TTC549 (cell line): Measurements from ENCODE around the gene SLC66A1.

Experiments used
- FAIRE-seq: peaks from 2 replicates; lab custom pipeline; 2012; peaks lifted over from hg19 to GRCh38; lab: Jason Lieb, UNC

The SLC66A1 gene

DNA sequence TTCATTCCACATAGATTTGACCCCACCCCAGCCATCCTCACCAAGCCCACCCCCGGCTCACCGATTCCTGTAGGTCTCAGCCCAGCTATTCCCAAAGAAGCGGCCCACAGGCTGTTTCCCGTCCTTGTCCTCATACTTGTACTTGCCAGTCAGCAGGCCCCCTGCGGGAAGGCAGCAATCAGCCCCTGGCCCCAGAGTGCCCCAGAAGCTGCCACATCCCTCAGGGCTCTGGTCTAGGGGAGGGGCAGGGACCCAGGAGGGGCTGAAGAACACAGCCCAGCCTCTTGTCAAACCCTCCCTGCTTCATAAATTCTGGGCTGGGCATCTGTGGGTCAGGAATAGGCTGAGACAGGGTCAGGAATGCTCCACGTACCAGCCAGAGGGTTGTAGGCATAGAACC is 5.2 kb upstream of the SLC66A1 start:
- FAIRE-seq = no peak

DNA sequence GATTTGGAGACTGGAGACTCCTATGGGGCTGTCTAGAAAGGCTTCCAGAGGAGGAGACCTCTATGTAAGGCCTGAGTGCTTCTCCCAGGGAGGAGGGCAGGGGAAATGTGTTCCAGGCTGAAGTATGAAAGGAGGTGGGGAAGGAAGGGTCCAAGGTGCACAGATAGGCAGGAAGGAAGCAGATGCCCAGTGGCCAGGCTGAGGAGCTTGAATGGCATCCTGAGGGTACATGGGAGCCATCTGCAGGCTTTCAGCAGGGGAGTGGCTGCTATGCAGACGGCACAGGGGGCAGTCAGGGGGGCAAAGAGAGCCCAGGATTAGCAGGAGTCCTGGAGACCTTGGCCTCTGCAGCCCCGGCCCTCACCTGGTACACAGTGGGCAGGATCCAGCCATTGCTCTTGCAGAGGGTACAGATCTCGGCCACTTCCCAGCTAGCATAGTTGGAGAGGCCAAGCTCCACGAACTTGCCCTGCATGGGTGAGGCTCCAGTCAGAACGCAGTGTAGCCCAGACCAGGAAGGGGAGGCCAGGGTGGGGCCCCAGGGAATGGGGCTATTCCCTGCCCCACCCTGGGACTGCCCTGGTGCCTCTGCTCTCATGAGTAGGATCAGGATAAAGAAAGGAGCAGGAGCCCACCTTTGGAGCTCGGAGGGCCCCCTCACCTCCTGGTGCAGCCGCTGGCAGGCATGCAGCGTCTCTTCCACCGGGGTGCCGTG is 4.2 kb upstream of the SLC66A1 start:
- FAIRE-seq = no peak

DNA sequence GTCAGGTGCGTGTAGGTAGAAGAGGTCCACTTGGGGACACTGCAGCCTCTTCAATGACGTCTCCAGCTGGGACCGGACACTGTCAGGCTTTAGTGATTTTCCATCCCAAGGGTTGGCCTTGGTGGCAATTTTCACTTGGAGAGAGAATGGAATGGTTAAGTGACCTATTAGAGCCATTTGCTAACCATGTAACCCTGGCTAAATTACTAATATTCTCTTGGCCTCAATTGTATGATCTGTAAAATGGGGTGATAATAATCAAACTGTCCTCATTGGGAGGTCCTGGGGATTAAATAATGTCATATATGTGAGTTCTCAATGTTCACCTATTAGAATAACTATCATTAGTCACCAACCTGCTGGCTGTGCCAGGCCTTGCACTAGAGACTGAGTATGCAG is 3.6 kb upstream of the SLC66A1 start:
- FAIRE-seq = no peak

DNA sequence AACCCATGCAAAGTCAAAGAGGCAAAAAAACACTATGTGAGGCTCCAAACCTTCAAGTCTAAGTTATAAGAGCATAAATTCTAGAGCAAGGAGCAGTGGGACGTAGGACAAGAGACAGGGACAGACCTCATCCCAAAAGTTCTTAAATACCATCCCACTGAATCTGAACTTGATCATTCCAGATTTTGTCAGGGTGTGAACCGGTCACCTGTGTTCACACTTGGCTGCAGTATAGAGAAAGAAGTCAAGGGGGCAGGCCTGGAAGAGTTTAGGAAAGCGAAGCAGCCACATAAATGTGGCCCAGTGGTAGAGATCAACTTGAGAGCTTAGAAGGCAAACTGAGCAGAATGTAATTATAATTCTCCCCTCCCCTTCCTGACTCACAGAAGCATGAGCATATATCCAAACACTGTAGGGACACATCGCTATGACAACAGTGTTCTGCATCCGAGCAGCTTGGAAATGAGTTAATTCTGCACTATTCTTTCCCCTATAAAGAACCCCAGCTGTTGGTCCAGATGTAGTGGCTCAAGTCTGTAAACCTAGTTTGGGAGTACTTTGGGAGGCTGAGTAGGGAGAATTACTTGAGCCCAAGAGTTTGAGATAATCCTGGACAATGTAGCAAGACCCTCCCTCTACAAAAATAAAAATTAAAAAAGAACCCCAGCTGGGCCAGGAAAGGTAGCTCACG is 2.9 kb upstream of the SLC66A1 start:
- FAIRE-seq = no peak

DNA sequence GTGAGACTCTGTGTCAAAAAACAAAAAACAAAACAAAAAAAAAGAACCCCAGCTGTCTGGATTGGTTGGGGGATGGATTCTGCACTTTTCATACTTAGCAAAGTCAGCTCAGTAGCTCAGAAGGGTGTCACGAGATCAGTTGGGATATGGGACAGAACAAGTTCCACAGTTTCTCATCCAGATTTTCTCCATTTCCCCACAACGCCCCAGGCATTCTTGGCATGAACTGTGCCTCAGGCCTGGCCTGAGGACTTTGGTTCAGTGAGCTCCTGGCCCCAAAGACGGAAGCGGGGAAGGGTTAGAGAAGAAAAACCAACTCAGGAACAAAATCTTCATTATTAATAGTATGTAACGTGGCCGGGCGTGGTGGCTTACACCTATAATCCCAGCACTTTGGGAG is 2.1 kb upstream of the SLC66A1 start:
- FAIRE-seq = no peak

DNA sequence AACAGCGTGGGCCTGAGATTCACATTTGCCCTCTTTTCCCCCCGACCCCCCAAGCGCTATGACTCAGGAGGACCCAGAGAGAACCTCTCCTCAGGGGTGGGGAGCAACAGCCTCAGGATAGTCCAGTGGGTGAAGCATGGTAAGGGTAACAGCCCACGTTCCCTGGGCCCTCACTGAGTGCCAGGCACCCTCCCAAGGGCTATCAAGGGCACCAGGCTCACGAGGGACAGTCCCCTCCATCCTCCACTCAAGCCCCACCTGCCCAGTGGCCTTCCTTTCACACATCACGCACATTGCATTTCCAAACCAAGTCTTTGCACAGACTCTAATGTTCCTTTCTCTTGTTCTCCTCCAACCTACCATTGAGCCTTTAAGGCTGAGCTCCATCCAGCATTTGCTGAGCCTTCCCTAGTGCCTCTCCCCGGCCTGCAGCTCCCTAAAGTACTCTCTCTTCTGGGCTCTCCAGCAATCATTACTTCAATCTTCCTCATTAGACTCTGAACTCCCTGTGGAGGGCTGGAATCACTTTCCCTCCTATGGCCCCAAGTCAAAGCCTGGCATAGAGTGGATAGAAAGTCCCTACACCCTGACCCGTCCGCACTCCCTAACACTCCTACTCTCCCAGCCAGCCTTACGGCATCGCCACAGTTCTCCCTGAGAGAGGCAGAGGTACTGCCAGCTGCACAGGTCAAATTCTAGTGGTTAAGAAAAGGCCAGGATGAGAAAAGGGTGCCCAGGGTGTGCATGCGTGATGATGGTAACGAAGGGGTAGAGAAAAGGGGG is 1.2 kb upstream of the SLC66A1 start:
- FAIRE-seq = no peak

DNA sequence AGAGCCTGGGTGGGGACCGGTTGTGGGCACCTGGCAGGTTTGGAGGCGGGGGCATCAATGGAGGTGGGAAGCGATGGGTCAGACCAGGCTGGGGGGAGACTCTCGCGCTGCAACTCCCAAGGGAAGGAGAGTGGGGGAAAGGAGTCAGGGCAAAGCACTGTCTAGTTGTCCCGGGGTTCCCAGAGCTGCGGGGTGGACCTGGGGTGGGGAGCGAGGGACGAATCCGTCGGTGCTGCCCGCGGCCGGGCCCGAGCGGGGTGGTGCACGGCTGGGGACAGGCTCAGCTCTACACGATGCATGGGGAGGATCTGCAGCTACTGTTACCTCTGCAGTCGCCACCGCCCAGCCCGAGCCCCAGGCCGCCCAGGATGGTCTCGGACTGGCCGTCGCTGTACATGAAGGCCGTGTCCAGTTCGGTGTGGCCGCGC is 609 bp upstream of the SLC66A1 start:
- no peak for FAIRE-seq

DNA sequence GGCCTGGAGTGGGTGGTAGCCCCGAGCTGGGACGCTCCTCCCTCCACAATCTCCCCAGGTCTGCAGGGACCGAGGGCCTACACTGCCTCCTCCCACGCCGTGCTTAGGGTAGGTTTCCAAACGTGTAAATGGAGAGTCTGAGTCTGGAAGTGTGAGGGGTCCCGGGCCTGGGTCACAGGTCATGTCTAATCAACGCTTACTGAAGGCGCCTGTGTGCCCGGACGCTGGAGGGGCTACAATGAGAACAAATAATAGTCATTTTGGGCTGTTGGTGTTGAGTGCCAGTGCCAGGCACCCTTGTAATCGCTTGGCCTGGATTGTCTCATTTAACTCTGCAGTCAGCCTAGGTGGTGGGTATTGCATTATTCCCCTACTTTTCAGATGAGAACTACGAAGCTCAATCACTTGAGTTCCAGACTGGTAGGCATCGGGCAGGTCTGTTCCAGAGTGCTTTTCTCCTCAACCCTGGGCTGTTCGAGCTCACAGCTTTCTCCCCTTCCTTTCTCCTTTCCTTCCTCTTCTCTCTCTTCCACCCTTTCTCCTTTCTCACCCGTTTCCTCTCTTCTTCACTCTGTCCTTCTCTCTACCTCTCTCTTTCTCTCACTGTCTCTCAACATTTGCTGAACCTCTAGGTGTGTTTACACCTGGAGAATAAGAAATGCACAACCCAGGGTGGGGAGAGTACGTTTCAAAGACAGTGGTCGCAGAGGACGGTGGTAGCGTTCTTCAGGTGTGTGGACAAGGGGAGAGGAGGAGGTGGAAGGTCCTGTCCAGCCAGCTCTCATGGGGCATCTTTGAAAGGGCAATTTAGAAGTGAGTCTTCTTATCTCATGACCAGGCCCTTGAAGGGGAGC is 883 bp downstream of the SLC66A1 start:
- no peak for FAIRE-seq

DNA sequence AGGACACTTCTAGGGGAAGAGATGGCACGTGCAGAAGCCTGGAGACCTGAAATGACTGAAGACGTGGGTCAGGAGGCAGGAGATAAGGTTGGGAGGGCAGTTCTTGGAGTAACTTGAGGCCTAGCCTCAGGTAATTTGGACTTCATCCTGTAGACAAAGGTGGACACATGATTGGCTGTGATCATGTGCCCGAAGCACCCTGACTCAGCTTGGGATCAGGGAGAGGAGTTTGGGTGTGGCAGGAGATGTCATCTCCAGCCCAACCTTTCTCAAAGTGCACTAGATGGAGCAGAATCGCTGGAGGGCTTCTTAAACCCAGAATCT is 1.5 kb downstream of the SLC66A1 start:
- no peak for FAIRE-seq

DNA sequence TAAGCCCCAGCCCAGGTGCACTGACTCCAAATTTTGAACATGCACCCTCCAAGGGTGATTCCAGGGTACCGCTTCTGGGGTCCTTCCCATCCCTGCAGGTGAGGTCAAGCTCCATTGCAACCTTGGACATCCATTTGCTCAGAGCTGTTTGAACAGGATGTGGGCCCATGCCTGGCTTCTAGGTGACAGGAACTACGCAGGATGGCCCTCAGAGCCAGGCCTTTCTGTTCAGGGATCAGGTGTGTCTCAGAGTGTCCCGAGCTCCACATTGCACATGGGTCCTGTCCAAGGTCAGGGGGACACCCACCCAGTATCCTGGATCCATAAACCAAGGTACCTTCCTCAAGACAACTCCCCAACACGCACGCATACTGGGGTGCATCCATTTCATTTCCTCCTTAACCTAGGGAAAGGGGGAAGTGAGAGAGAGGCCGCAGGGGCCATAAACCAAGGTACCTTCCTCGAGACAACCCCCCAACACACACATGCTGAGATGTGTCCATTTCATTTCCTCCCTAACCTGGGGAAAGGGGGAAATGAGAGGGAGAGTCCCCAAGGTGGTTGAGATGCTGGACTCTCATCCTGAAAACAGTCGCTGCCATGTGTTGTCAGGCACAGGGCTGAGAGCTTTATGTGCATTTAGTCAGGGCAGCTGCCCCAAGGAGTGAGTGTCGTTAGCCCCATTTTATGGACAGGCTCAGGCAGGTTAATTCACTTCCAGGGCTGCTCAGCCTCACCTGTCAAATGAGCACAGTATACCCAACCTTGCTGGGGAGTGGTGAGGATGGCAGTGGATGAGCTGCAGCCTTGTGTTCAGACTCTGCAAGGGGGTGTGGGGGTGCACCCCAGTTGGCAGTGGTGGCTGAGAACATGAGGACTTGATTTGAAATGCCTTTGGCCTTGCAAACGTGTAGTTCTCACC is 2.1 kb downstream of the SLC66A1 start:
- no peak for FAIRE-seq

DNA sequence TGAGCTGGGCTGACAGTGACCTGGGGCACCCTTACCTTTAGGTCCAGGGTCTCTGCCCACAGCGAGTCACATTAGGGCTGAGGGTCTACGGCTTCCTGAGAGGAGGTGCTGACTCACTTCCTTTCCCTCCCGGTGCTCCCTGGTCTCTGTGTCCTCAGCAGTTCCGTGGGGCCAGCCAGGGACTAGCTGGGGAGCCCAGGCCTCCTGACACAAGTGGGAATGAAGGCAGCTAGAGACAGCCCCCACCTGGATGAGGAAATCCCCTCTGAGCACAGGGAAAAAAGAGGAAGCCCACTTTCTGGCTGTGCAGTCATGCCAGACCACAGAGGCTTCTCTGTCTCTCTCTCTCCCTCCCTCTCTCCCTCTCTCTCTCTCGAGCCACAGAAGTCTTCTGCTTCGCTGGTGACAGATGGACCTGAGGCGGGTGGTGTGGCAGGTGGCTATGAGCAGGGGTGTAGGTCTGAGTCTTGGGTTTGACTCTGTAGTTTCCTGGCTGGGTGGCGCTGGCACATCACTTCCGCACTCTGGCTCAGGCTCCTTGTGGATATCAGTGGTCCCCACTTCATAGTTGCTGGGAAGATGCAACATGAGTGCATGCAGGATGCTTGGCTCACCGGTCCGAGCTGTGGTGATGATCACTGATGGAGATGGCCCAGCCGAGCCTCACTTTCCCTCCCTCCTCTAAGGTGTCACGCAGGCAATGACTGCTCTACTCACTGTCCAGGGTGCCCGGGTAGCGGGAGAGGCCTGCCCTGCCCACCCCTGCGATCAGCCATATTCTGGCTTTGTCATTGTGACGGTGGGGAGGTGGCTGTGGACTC is 3.5 kb downstream of the SLC66A1 start:
- FAIRE-seq = no peak

DNA sequence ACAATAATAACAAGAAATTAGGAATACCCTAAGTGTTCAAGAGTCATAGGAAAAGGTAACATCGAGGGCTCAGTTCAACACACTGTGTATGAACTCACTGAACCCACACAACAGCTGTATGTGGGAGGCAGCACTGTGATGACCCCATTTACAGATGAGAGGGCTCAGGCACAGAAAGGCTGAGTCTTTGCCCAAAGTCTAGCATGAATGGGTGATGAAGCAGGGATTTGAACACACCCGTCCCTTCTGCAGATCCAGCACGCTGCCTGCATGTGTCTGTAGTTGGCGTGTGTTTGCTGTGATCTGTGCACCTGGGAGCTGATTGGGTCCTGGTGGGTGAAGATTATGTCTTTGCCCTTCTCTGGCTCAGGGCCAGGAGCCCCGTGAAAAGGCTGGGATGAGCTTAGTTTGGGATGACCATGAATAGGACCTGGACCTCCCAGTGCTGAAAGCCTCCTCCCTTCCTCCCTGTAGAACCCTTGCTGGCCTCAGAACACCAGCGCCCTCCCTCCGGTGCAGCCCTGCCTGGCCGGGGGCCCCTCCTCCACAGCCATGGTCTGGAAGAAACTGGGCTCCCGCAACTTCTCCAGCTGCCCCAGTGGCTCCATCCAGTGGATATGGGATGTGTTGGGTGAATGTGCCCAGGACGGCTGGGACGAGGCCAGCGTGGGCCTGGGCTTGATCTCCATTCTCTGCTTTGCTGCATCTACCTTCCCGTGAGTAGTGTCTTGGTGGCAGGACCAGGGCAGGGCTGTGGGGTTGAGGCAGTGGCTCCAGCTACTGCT is 5.2 kb downstream of the SLC66A1 start:
- no peak for FAIRE-seq

DNA sequence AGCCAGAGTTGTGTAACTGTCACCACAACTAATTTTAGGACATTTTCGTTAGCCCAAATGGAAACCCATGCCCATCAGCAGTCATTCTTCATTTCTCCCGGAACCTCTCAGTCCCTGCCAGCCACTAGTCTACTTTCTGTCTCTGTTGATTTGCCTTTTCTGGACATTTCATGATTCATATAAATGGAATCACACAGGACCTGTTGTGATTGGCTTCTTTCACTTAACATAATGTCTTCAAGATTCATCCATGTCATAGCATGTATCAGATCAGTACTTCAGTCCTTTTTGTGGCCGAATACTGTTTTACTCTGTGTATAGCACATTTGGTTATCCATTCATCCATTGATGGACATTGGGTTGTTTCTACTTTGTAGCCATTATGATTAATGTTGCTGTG is 7.1 kb downstream of the SLC66A1 start:
- no peak for FAIRE-seq

DNA sequence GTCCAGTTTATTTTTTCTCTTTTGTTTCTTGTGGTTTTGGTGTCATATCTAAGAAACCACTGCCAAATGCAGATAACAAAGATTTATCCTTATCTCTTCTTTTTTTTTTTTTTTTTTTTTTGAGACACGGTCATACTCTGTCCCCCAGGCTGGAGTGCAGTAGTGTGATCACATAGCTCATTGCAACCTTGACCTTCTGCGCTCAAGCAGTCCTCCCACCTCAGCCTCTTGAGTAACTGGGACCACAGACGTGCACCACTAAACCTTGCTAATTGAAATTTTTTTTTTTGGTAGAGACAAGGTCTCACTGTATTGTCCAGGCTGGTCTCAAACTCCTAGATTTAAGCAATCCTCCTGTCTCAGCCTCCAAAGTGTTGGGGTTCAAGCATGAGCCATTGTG is 8.9 kb downstream of the SLC66A1 start:
- FAIRE-seq = no peak

DNA sequence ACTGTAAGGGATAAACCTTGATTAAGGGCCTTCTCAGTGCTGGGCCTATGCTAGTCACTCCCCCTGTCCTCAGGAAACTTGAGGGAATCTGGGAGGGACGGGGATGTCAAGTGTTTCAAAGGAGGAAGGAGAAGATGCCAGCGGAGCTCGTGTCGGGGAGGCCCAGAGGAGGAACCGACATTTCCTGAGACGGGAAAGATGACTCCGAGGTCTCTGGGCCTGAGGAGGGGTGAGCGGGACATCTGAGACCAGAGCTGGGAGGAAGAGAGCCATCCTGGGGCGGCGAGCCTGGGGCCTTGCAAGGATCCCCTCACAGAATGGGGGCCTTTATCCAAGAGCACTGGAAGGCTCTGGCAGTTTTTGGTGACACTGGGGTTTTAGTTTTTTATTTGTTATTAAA is 10.4 kb downstream of the SLC66A1 start:
- FAIRE-seq = no peak

DNA sequence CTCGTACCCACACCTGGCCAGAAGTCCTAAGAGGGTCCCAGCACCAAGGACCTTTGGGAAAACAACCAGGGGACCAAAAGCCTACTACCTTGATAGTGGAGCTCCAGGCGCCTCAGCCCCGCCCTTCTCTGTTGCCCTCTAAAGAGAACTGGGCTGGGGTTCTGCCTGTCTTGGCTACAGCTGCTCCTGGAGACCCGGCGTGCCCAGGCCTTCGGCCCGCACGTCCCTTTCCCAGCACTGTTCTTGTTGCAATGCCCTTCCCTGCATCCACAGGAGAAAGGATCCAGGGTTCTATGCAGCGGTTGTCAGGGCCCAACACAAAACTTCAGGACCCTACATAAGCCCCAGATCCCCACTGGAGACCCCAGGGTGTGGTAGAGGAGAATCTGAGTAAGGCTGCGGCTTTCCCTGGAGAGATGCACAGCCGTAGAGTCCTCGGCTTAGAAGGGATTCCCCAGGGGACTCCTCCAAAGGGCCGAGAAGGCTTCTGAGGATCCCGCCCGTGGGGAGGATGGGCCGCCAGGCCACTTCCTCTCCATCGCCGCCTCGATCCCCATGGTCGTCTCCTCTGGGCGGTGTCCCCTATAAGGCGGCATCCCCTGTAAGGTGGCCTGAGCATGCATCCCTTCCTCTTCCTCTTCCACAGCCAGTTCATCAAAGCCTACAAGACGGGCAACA is 12.0 kb downstream of the SLC66A1 start:
- FAIRE-seq = no peak

DNA sequence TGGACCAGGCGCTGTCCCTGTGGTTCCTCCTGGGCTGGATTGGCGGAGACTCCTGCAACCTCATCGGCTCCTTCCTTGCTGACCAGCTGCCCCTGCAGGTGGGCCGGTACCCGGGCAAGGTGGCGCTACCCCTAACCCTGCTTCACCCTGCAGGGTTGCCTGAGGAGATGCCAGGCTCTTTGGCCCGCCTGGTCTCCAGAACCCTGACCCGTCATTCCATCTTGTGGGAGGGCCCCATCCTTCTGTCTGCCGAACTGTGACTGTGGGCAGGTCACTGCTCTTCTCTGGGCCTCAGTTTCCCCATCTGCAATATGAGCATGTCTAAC is 12.5 kb downstream of the SLC66A1 start:
- FAIRE-seq = no peak

DNA sequence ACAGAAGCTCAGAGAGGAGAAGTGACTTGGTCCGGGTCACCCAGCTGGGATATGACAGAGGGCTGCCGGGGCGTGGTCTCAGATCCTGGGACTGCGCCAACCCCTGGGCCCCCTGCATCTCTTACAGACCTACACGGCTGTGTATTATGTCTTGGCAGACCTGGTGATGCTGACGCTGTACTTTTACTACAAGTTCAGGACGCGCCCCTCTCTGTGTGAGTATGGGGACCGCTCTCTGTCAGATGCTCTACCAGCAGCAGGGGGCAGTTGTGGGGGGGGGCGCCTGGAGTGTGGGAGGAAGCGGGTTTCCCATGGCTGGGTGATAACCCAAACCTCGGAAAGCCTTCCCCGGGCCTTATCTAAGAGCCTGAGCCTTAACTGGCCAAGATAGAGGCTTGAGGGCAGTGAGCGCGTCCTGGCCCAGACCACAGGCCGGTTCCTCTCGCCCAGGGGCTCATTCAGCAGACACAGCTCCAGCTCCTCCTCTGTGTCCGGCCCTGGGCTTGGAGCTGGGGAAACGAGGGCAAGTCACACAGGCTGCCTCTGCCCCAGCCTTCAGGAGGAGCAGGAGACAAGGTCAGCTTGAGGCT is 13.3 kb downstream of the SLC66A1 start:
- FAIRE-seq = no peak
